ENCODE measurements around the gene SACM1L.
A peak's percentile ranks its signal among the peaks of the same experiment; 100 is the strongest.
"Not testable (repeated sequence)": the region's sequence is repeated elsewhere in the genome, so short reads cannot be mapped to it uniquely, and the experiment has no call there.

The SACM1L gene

GRCh38 chr3:45683417-45684326 is 5.5 kb upstream of the SACM1L start:
- Histone ChIP-seq H3K27me3 (ENCODE audit: insufficient read depth, low read length) (no peaks in the 10 kb centered on the region), H3K9me3 (ENCODE audit: insufficient read depth, low read depth, low read length) (no peaks in the 10 kb centered on the region), H3K4me1 (ENCODE audit: insufficient read depth, low read length) (peaks cover 19% of the 10 kb centered on the region), H3K9ac (ENCODE audit: low read depth, low read length) (no peak overlapping the region), H3K36me3 (ENCODE audit: insufficient read depth, low read length) (peaks cover 19% of the 10 kb centered on the region; the same call in 1 of the 2 replicates), H3K27ac (ENCODE audit: low read depth, low read length) (peak overlapping the region; percentile 11; the same call in 1 of the 2 replicates), H3K4me3 (ENCODE audit: low read length) (0 out of 2 replicates have a peak overlapping the region, but pooled peaks have one; percentile 25)
- 92% methylated on average over 12 of the region's 13 CpGs for WGBS

- Histone ChIP-seq H3K9ac (ENCODE audit: low read depth, low read length) (no peak overlapping the region), H3K4me1 (ENCODE audit: insufficient read depth, low read length) (peaks cover 19% of the 10 kb centered on the region), H3K9me3 (ENCODE audit: insufficient read depth, low read depth, low read length) (no peaks in the 10 kb centered on the region), H3K36me3 (ENCODE audit: insufficient read depth, low read length) (peaks cover 12% of the 10 kb centered on the region; the same call in 1 of the 2 replicates), H3K27ac (ENCODE audit: low read depth, low read length) (peak overlapping the region; percentile 11; the same call in 1 of the 2 replicates), H3K27me3 (ENCODE audit: insufficient read depth, low read length) (no peaks in the 10 kb centered on the region), H3K4me3 (ENCODE audit: low read length) (peak overlapping the region; percentile 25; the same call in 1 of the 2 replicates)
- WGBS: 60% methylated on average over 12 of the region's 12 CpGs
These were observed 4.8 kb upstream of the SACM1L start for GRCh38 chr3:45684327-45684892.

- WGBS: no CpG with 5 or more reads among the region's 4 CpGs
These were observed 3.5 kb upstream of the SACM1L start for GRCh38 chr3:45685722-45686121.

DNA sequence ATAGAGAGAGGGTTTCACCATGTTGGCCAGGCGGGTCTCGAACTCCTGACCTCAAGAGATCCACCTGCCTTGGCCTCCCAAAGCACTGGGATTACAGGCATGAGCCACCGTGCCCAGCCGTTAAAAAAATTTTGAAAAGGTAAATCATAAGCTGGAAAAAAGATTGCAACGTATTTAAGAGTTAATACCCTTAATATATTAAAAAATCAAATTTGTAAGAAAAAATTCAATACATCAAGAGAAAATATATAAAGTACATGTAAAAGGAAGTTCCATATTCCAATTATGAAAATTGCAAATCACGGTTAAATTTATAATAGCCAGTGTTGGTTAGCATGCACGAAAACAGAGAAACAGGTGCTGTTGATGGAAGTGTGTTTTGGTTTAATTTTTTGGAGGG is 2.3 kb upstream of the SACM1L start:
- H3K27ac ChIP-seq (ENCODE audit: low read depth, low read length): no peak overlapping the region
- no peak overlapping the region for H3K9ac ChIP-seq (ENCODE audit: low read depth, low read length)
- peaks cover 35% of the 10 kb centered on the region for H3K4me1 ChIP-seq (ENCODE audit: insufficient read depth, low read length)
- H3K36me3 ChIP-seq (ENCODE audit: insufficient read depth, low read length): peaks cover 10% of the 10 kb centered on the region
- H3K27me3 ChIP-seq (ENCODE audit: insufficient read depth, low read length): no peaks in the 10 kb centered on the region
- WGBS: 97% methylated on average over 4 of the region's 7 CpGs
- no peaks in the 10 kb centered on the region for H3K9me3 ChIP-seq (ENCODE audit: insufficient read depth, low read depth, low read length)
- no peak overlapping the region for H3K4me3 ChIP-seq (ENCODE audit: low read length)

More at GRCh38 chr3:45685722-45686121, 3.5 kb upstream of the SACM1L start:
- not testable (repeated sequence) for H3K27me3 ChIP-seq (ENCODE audit: insufficient read depth, low read length); H3K9me3 ChIP-seq (ENCODE audit: insufficient read depth, low read depth, low read length); H3K9ac ChIP-seq (ENCODE audit: low read depth, low read length); H3K36me3 ChIP-seq (ENCODE audit: insufficient read depth, low read length); H3K27ac ChIP-seq (ENCODE audit: low read depth, low read length); H3K4me3 ChIP-seq (ENCODE audit: low read length)
- H3K4me1 ChIP-seq (ENCODE audit: insufficient read depth, low read length): peaks cover 25% of the 10 kb centered on the region

DNA sequence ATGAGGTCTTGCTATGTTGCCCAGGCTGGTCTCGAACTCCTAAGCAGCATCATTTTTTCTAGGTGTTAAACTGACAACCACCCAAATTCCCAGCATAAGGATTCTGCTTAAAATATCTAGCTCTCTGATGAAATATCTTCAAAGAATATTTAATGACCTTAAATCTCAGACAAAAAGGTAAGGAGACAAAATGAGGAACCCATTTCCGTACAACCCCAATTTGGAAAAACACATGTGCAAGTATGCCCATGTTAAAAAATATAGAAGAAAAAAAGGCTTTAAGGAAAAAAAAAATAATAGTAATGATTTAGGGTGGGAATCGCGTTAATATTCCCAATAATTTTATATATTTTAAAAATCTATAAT is 1.4 kb upstream of the SACM1L start:
- peaks cover 35% of the 10 kb centered on the region for H3K4me1 ChIP-seq (ENCODE audit: insufficient read depth, low read length)
- WGBS: 100% methylated on average over 1 of the region's 4 CpGs
- no peak overlapping the region for H3K9ac ChIP-seq (ENCODE audit: low read depth, low read length)
- peak overlapping the region; percentile 72 for H3K4me3 ChIP-seq (ENCODE audit: low read length)
- peaks cover 13% of the 10 kb centered on the region for H3K36me3 ChIP-seq (ENCODE audit: insufficient read depth, low read length)
- H3K27ac ChIP-seq (ENCODE audit: low read depth, low read length): no peak overlapping the region
- H3K27me3 ChIP-seq (ENCODE audit: insufficient read depth, low read length): no peaks in the 10 kb centered on the region
- H3K9me3 ChIP-seq (ENCODE audit: insufficient read depth, low read depth, low read length): no peaks in the 10 kb centered on the region

GRCh38 chr3:45688194-45688881 is 858 bp upstream of the SACM1L start:
- H3K36me3 ChIP-seq (ENCODE audit: insufficient read depth, low read length): peaks cover 18% of the 10 kb centered on the region
- H3K9ac ChIP-seq (ENCODE audit: low read depth, low read length): peak overlapping the region; percentile 79
- no peaks in the 10 kb centered on the region for H3K9me3 ChIP-seq (ENCODE audit: insufficient read depth, low read depth, low read length)
- H3K27ac ChIP-seq (ENCODE audit: low read depth, low read length): peak overlapping the region; percentile 68
- H3K27me3 ChIP-seq (ENCODE audit: insufficient read depth, low read length): no peaks in the 10 kb centered on the region
- peaks cover 35% of the 10 kb centered on the region for H3K4me1 ChIP-seq (ENCODE audit: insufficient read depth, low read length)
- 3% methylated on average over 35 of the region's 35 CpGs for WGBS
- H3K4me3 ChIP-seq (ENCODE audit: low read length): peak overlapping the region; percentile 72

DNA sequence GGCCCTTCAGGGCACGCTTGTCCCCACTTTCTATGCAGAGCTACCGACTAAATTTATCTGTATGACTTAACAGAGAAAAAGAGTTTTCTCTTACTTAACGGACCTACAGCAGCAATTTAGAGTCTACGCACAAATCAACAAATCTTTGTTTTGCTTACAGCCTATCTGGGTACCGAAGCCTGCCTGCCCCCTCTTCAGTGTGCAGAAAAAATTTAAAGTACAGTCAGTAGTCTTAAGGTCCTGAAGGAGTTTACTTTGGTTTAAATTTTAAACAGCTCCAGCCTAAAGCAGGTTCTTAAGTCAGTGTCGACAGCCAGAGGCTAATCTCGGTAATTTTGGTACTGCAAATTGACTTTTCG is 570 bp downstream of the SACM1L start:
- H3K9ac ChIP-seq (ENCODE audit: low read depth, low read length): peak overlapping the region; percentile 91
- H3K27ac ChIP-seq (ENCODE audit: low read depth, low read length): peak overlapping the region; percentile 88
- H3K9me3 ChIP-seq (ENCODE audit: insufficient read depth, low read depth, low read length): no peaks in the 10 kb centered on the region
- H3K27me3 ChIP-seq (ENCODE audit: insufficient read depth, low read length): no peaks in the 10 kb centered on the region
- H3K4me1 ChIP-seq (ENCODE audit: insufficient read depth, low read length): peaks cover 34% of the 10 kb centered on the region
- peak overlapping the region; percentile 72 for H3K4me3 ChIP-seq (ENCODE audit: low read length)
- peaks cover 25% of the 10 kb centered on the region for H3K36me3 ChIP-seq (ENCODE audit: insufficient read depth, low read length)
- 3% methylated on average over 8 of the region's 8 CpGs for WGBS

- H3K27me3 ChIP-seq (ENCODE audit: insufficient read depth, low read length): no peaks in the 10 kb centered on the region
- peaks cover 25% of the 10 kb centered on the region for H3K36me3 ChIP-seq (ENCODE audit: insufficient read depth, low read length)
- peak overlapping the region; percentile 91 for H3K9ac ChIP-seq (ENCODE audit: low read depth, low read length)
- peak overlapping the region; percentile 72 for H3K4me3 ChIP-seq (ENCODE audit: low read length)
- H3K4me1 ChIP-seq (ENCODE audit: insufficient read depth, low read length): peaks cover 27% of the 10 kb centered on the region
- WGBS: 38% methylated on average over 4 of the region's 4 CpGs
- H3K27ac ChIP-seq (ENCODE audit: low read depth, low read length): no peak overlapping the region
- no peaks in the 10 kb centered on the region for H3K9me3 ChIP-seq (ENCODE audit: insufficient read depth, low read depth, low read length)
These were observed 1.3 kb downstream of the SACM1L start for GRCh38 chr3:45690336-45691035.

DNA sequence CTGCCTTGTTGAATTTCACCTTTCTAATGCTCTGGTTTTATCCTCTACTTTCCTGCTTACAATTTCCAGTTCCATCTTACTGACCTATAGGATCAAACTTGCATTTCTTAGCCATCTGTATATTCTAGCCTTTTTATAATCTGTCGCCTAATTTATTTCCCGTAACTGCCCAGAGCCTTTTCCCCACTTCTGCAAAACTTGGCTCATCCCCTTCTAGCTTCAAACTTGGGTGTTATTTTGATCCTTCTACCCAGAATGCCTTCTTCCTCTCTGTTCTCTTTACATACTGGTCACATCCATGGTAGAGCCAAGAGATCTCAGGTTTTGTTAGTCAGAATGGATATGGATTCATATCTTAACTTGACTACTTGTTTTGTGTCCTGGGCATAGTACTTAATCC is 2.6 kb downstream of the SACM1L start:
- peaks cover 28% of the 10 kb centered on the region for H3K4me1 ChIP-seq (ENCODE audit: insufficient read depth, low read length)
- H3K27ac ChIP-seq (ENCODE audit: low read depth, low read length): no peak overlapping the region
- 90% methylated on average over 2 of the region's 2 CpGs for WGBS
- H3K27me3 ChIP-seq (ENCODE audit: insufficient read depth, low read length): no peaks in the 10 kb centered on the region
- H3K4me3 ChIP-seq (ENCODE audit: low read length): peak overlapping the region; percentile 72; the same call in 1 of the 2 replicates
- H3K36me3 ChIP-seq (ENCODE audit: insufficient read depth, low read length): peaks cover 30% of the 10 kb centered on the region
- no peaks in the 10 kb centered on the region for H3K9me3 ChIP-seq (ENCODE audit: insufficient read depth, low read depth, low read length)
- no peak overlapping the region for H3K9ac ChIP-seq (ENCODE audit: low read depth, low read length)

GRCh38 chr3:45692866-45693265 is 3.7 kb downstream of the SACM1L start:
- 96% methylated on average over 2 of the region's 3 CpGs for WGBS

More at GRCh38 chr3:45692866-45693265, 3.7 kb downstream of the SACM1L start:
- H3K4me1 ChIP-seq (ENCODE audit: insufficient read depth, low read length): peaks cover 28% of the 10 kb centered on the region
- no peaks in the 10 kb centered on the region for H3K27me3 ChIP-seq (ENCODE audit: insufficient read depth, low read length)
- no peak overlapping the region for H3K27ac ChIP-seq (ENCODE audit: low read depth, low read length)
- H3K36me3 ChIP-seq (ENCODE audit: insufficient read depth, low read length): peaks cover 30% of the 10 kb centered on the region
- no peaks in the 10 kb centered on the region for H3K9me3 ChIP-seq (ENCODE audit: insufficient read depth, low read depth, low read length)
- no peak overlapping the region; the same call in 1 of the 2 replicates for H3K9ac ChIP-seq (ENCODE audit: low read depth, low read length)
- H3K4me3 ChIP-seq (ENCODE audit: low read length): no peak overlapping the region
